Measurements from ENCODE around the gene MPP4.

DNA sequence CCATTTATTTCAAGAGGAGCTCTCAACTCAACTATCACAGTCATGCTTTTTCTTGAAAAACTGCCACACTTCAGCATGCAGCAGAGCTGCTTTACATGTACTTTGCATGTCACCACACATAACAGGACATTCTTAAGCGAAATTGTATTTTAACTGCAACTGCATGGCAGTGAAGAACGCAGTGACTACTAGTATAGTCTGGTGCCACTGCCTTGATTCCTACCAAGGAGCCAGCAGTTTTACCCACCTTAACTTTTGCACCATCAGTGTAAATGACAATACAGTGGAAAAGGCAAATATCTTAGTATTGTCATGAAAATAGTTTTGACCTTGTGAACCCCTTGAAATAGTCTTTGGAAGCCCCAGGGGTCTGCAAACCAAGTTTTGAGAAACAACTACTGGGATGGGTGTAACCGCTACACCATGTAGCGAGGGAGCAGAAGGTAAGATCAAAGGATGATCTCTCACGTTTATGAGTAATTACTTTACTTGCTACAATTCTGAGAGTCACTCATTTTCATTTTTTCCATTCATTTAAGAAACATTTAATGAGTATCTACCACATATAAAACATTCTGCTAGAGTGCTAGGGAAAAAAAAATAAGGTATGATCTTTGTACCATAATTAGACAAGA, 32.3 kb upstream of the MPP4 start:
- TF ChIP-seq, protein P1, sequence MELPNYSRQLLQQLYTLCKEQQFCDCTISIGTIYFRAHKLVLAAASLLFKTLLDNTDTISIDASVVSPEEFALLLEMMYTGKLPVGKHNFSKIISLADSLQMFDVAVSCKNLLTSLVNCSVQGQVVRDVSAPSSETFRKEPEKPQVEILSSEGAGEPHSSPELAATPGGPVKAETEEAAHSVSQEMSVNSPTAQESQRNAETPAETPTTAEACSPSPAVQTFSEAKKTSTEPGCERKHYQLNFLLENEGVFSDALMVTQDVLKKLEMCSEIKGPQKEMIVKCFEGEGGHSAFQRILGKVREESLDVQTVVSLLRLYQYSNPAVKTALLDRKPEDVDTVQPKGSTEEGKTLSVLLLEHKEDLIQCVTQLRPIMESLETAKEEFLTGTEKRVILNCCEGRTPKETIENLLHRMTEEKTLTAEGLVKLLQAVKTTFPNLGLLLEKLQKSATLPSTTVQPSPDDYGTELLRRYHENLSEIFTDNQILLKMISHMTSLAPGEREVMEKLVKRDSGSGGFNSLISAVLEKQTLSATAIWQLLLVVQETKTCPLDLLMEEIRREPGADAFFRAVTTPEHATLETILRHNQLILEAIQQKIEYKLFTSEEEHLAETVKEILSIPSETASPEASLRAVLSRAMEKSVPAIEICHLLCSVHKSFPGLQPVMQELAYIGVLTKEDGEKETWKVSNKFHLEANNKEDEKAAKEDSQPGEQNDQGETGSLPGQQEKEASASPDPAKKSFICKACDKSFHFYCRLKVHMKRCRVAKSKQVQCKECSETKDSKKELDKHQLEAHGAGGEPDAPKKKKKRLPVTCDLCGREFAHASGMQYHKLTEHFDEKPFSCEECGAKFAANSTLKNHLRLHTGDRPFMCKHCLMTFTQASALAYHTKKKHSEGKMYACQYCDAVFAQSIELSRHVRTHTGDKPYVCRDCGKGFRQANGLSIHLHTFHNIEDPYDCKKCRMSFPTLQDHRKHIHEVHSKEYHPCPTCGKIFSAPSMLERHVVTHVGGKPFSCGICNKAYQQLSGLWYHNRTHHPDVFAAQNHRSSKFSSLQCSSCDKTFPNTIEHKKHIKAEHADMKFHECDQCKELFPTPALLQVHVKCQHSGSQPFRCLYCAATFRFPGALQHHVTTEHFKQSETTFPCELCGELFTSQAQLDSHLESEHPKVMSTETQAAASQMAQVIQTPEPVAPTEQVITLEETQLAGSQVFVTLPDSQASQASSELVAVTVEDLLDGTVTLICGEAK (IDR thresholded peaks at IDR 0.05; ENCODE audit: borderline replicate concordance), result no peak
- TF ChIP-seq, protein P2, sequence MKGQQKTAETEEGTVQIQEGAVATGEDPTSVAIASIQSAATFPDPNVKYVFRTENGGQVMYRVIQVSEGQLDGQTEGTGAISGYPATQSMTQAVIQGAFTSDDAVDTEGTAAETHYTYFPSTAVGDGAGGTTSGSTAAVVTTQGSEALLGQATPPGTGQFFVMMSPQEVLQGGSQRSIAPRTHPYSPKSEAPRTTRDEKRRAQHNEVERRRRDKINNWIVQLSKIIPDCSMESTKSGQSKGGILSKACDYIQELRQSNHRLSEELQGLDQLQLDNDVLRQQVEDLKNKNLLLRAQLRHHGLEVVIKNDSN (IDR thresholded peaks at IDR 0.05; ENCODE audit: borderline replicate concordance, extremely low read length, insufficient read depth, low read depth, low read length), result no peak
- no peak for TF ChIP-seq SIN3A (IDR thresholded peaks at IDR 0.05; ENCODE audit: low read depth, low read length)
- TF ChIP-seq HDGF (IDR thresholded peaks at IDR 0.05), result no peak
- TF ChIP-seq SRF (IDR thresholded peaks at IDR 0.05; ENCODE audit: low read depth in 2 of 2, low read length in 2 of 2), result no peak
- no peak for TF ChIP-seq MEF2A (IDR thresholded peaks at IDR 0.05; ENCODE audit: insufficient read depth, low read depth, low read length)
- TF ChIP-seq ZZZ3 (IDR thresholded peaks at IDR 0.05; ENCODE audit: control insufficient read depth, insufficient read length, low read depth), result no peak
- TF ChIP-seq, protein P3, sequence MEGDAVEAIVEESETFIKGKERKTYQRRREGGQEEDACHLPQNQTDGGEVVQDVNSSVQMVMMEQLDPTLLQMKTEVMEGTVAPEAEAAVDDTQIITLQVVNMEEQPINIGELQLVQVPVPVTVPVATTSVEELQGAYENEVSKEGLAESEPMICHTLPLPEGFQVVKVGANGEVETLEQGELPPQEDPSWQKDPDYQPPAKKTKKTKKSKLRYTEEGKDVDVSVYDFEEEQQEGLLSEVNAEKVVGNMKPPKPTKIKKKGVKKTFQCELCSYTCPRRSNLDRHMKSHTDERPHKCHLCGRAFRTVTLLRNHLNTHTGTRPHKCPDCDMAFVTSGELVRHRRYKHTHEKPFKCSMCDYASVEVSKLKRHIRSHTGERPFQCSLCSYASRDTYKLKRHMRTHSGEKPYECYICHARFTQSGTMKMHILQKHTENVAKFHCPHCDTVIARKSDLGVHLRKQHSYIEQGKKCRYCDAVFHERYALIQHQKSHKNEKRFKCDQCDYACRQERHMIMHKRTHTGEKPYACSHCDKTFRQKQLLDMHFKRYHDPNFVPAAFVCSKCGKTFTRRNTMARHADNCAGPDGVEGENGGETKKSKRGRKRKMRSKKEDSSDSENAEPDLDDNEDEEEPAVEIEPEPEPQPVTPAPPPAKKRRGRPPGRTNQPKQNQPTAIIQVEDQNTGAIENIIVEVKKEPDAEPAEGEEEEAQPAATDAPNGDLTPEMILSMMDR (IDR thresholded peaks at IDR 0.05 in 2 of 3, conservative IDR thresholded peaks at IDR 0.05 in 1 of 3; ENCODE audit: control insufficient read depth in 2 of 3, extremely low read depth in 1 of 3, insufficient read depth in 1 of 3, low read depth in 3 of 3, low read length in 3 of 3), result no peak
- TF ChIP-seq, protein P4, sequence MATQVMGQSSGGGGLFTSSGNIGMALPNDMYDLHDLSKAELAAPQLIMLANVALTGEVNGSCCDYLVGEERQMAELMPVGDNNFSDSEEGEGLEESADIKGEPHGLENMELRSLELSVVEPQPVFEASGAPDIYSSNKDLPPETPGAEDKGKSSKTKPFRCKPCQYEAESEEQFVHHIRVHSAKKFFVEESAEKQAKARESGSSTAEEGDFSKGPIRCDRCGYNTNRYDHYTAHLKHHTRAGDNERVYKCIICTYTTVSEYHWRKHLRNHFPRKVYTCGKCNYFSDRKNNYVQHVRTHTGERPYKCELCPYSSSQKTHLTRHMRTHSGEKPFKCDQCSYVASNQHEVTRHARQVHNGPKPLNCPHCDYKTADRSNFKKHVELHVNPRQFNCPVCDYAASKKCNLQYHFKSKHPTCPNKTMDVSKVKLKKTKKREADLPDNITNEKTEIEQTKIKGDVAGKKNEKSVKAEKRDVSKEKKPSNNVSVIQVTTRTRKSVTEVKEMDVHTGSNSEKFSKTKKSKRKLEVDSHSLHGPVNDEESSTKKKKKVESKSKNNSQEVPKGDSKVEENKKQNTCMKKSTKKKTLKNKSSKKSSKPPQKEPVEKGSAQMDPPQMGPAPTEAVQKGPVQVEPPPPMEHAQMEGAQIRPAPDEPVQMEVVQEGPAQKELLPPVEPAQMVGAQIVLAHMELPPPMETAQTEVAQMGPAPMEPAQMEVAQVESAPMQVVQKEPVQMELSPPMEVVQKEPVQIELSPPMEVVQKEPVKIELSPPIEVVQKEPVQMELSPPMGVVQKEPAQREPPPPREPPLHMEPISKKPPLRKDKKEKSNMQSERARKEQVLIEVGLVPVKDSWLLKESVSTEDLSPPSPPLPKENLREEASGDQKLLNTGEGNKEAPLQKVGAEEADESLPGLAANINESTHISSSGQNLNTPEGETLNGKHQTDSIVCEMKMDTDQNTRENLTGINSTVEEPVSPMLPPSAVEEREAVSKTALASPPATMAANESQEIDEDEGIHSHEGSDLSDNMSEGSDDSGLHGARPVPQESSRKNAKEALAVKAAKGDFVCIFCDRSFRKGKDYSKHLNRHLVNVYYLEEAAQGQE (IDR thresholded peaks at IDR 0.05; ENCODE audit: low read depth, low read length), result no peak
- TF ChIP-seq POLR2AphosphoS5 (IDR thresholded peaks at IDR 0.05; ENCODE audit: low read length), result no peak
